ENCODE measurements around the gene FOXI1.

The FOXI1 gene

GRCh38 chr5:170080217-170080616, 25.5 kb upstream of the FOXI1 start:
- intact Hi-C loops (cut with DNase I; ENCODE audit: low total_unique reads): no loop called here
- no peaks in the 10 kb centered on the region for H3K4me1 ChIP-seq
- no peak overlapping the region for H3K27ac ChIP-seq
- TF ChIP-seq, protein P1, sequence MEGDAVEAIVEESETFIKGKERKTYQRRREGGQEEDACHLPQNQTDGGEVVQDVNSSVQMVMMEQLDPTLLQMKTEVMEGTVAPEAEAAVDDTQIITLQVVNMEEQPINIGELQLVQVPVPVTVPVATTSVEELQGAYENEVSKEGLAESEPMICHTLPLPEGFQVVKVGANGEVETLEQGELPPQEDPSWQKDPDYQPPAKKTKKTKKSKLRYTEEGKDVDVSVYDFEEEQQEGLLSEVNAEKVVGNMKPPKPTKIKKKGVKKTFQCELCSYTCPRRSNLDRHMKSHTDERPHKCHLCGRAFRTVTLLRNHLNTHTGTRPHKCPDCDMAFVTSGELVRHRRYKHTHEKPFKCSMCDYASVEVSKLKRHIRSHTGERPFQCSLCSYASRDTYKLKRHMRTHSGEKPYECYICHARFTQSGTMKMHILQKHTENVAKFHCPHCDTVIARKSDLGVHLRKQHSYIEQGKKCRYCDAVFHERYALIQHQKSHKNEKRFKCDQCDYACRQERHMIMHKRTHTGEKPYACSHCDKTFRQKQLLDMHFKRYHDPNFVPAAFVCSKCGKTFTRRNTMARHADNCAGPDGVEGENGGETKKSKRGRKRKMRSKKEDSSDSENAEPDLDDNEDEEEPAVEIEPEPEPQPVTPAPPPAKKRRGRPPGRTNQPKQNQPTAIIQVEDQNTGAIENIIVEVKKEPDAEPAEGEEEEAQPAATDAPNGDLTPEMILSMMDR (IDR thresholded peaks at IDR 0.05): no peak
- H3K4me3 ChIP-seq: no peak overlapping the region
- H3K27me3 ChIP-seq: peaks cover 0 to 4% of the 10 kb centered on the region in 2 donors
- no peak for DNase-seq
- H3K36me3 ChIP-seq: no peaks in the 10 kb centered on the region
- H3K9me3 ChIP-seq: no peaks in the 10 kb centered on the region

GRCh38 chr5:170080786-170081445, 24.8 kb upstream of the FOXI1 start:
- H3K4me3 ChIP-seq: no peak overlapping the region
- intact Hi-C loops (cut with DNase I; ENCODE audit: low total_unique reads): no loop called here

DNA sequence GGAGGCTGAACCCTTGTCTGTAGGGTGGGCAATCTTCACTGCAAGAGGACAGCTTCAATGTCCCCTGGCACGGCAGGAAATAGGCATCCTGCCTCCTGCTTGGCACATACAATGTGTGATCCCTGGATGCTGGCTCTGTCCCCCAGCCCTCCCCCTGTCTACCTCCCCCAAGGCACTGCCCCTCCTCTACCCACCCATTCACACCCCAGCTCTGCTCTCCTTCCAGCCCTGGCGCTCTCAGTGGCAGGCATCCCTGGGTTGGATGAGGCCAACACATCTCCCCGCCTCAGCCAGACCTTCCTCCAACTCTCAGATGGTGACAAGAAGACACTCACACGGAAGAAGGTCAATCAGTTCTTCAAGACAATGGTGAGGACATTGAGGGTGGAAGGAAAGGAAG, 24.1 kb upstream of the FOXI1 start:
- Histone ChIP-seq H3K4me1 (no peaks in the 10 kb centered on the region), H3K4me3 (no peak overlapping the region), H3K27me3 (peaks cover 0 to 4% of the 10 kb centered on the region in 2 donors), H3K27ac (no peak overlapping the region), H3K36me3 (no peaks in the 10 kb centered on the region), H3K9me3 (no peaks in the 10 kb centered on the region)
- intact Hi-C loops (cut with DNase I; ENCODE audit: low total_unique reads): no loop called here
- TF ChIP-seq, protein P1 (IDR thresholded peaks at IDR 0.05): no peak
- DNase-seq: no peak

More at GRCh38 chr5:170080786-170081445, 24.8 kb upstream of the FOXI1 start:
- Histone ChIP-seq H3K9me3 (no peaks in the 10 kb centered on the region), H3K4me1 (no peaks in the 10 kb centered on the region), H3K27me3 (peaks cover 0 to 4% of the 10 kb centered on the region in 2 donors), H3K36me3 (no peaks in the 10 kb centered on the region), H3K27ac (no peak overlapping the region)
- TF ChIP-seq, protein P1 (IDR thresholded peaks at IDR 0.05): no peak
- no peak for DNase-seq

DNA sequence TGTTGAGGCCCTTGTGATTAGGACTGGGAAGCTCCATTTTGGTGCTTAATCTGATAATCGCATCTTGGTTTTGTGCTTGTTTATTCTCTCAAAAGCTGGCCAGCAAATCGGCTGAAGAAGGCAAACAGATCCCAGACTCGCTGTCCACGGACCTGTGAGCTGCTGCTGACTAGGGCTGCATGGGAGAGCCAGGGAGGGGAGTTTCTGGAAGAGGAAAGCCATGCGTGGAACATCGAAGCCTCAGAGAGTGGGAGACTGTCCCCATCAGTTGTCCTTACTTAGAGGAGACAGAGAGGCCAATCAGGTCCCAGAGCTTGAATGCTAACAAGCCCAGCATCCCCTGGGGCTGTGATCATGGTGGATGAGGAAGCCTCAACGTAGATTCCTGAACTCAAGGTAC, 23.0 kb upstream of the FOXI1 start:
- no peak for DNase-seq
- intact Hi-C loops (cut with DNase I; ENCODE audit: low total_unique reads): no loop called here
- Histone ChIP-seq H3K9me3 (no peaks in the 10 kb centered on the region), H3K36me3 (no peaks in the 10 kb centered on the region), H3K4me3 (no peak overlapping the region), H3K4me1 (no peaks in the 10 kb centered on the region), H3K27me3 (peaks cover 0 to 4% of the 10 kb centered on the region in 2 donors), H3K27ac (no peak overlapping the region)
- TF ChIP-seq, protein P1 (IDR thresholded peaks at IDR 0.05): no peak

- H3K9me3 ChIP-seq: no peaks in the 10 kb centered on the region
- H3K36me3 ChIP-seq: no peaks in the 10 kb centered on the region
- TF ChIP-seq, protein P1 (IDR thresholded peaks at IDR 0.05): no peak
- peaks cover 0 to 4% of the 10 kb centered on the region in 2 donors for H3K27me3 ChIP-seq
- H3K27ac ChIP-seq: no peak overlapping the region
- intact Hi-C loops (cut with DNase I; ENCODE audit: low total_unique reads): no loop called here
- no peak for DNase-seq
- H3K4me1 ChIP-seq: no peaks in the 10 kb centered on the region
- no peak overlapping the region for H3K4me3 ChIP-seq
Observed at GRCh38 chr5:170087168-170087817, 18.4 kb upstream of the FOXI1 start.

All from tibial artery (tissue), 4 donors.